ENCODE results near the gene PALMD. TPM values are rescaled to one million over a fixed set of nuclear protein-coding genes. Genes with fewer than 3 reads are reported as not detected.

PALMD gene
- total RNA-seq, 2 experiments from 2014 or later: not detected

DNA sequence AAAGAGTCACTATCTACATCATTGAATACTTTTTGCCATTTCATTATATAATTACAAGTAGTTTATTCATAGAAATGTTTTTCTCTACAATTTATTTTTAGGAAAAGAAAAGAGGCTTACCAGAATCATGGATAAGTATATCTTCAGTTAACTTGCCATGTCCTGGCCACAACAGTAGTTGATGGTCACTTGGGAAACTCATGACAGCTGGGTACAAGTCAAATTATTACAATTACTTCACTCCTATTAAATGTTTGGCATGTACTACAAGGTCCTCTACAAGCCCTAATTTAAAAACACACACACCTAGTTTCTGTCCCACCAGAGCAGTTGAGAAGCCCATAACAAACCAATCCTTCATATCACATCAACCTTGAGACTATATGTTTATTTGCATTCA lies 29.4 kb downstream of the PALMD start:
- ChIA-PET CTCF (no interaction called here), POLR2A (no interaction called here)
- H3K4me1 Mint-ChIP-seq (ENCODE audit: low read depth): no peaks in the 10 kb centered on the region
- H3K27me3 Mint-ChIP-seq: peaks cover 18% of the 10 kb centered on the region
- no peaks in the 10 kb centered on the region for H3K9me3 Mint-ChIP-seq
- no peak for DNase-seq
- H3K4me3 Mint-ChIP-seq: no peak overlapping the region
- intact Hi-C loops (cut with micrococcal nuclease): no loop called here
- no peak overlapping the region for H3K27ac Mint-ChIP-seq
- no peaks in the 10 kb centered on the region for H3K36me3 Mint-ChIP-seq (ENCODE audit: low read depth)
- no peak for ATAC-seq
- no peak for TF ChIP-seq CTCF (IDR thresholded peaks at IDR 0.05)

GRCh38 chr1:99675994-99676393 lies 30.1 kb downstream of the PALMD start:
- ATAC-seq: no peak
- POLR2A ChIA-PET: no interaction called here
- Mint-ChIP-seq H3K27ac (no peak overlapping the region), H3K27me3 (peaks cover 18% of the 10 kb centered on the region), H3K4me3 (no peak overlapping the region), H3K4me1 (ENCODE audit: low read depth) (no peaks in the 10 kb centered on the region), H3K36me3 (ENCODE audit: low read depth) (no peaks in the 10 kb centered on the region), H3K9me3 (no peaks in the 10 kb centered on the region)
- CTCF ChIA-PET: no interaction called here
- intact Hi-C loops (cut with micrococcal nuclease): no loop called here
- DNase-seq: no peak
- TF ChIP-seq CTCF (IDR thresholded peaks at IDR 0.05): no peak

GRCh38 chr1:99676876-99677275 lies 31.0 kb downstream of the PALMD start:
- CTCF ChIA-PET: no interaction called here
- Mint-ChIP-seq H3K4me1 (ENCODE audit: low read depth) (no peaks in the 10 kb centered on the region), H3K4me3 (no peak overlapping the region), H3K36me3 (ENCODE audit: low read depth) (no peaks in the 10 kb centered on the region), H3K9me3 (no peaks in the 10 kb centered on the region), H3K27ac (no peak overlapping the region), H3K27me3 (peaks cover 17% of the 10 kb centered on the region)
- no peak for TF ChIP-seq CTCF (IDR thresholded peaks at IDR 0.05)
- POLR2A ChIA-PET: no interaction called here
- intact Hi-C loops (cut with micrococcal nuclease): no loop called here
- no peak for DNase-seq
- ATAC-seq: no peak

- ATAC-seq: no peak
- H3K4me3 Mint-ChIP-seq: no peak overlapping the region
- intact Hi-C loops (cut with micrococcal nuclease): no loop called here
- no peaks in the 10 kb centered on the region for H3K36me3 Mint-ChIP-seq (ENCODE audit: low read depth)
- no peaks in the 10 kb centered on the region for H3K4me1 Mint-ChIP-seq (ENCODE audit: low read depth)
- no peak overlapping the region for H3K27ac Mint-ChIP-seq
- ChIA-PET POLR2A (no interaction called here), CTCF (no interaction called here)
- H3K9me3 Mint-ChIP-seq: no peaks in the 10 kb centered on the region
- peaks cover 13% of the 10 kb centered on the region for H3K27me3 Mint-ChIP-seq
- TF ChIP-seq CTCF (IDR thresholded peaks at IDR 0.05): no peak
- no peak for DNase-seq
Measured at GRCh38 chr1:99677416-99677815, 31.5 kb downstream of the PALMD start.

DNA sequence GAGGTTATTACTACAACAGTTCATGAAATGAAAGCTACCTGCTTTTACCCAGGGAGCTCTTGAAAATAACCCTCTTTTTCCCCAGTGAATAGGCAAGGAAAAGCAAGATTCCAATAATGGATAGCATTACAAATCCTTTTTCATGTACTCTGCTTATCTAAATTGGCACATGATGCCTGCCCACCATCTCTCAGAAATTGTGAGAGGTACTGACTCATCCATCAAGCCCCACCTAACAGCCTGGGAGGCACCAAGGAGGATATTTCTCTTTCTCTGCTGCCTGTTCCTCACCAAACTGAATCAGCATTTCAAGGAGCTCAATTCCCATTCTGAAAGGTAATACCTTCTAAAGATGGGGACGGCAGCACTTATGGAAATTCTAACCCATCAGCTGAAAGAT lies 34.4 kb downstream of the PALMD start:
- H3K27ac Mint-ChIP-seq: no peak overlapping the region
- H3K27me3 Mint-ChIP-seq: no peaks in the 10 kb centered on the region
- no peaks in the 10 kb centered on the region for H3K36me3 Mint-ChIP-seq (ENCODE audit: low read depth)
- POLR2A ChIA-PET: no interaction called here
- H3K4me3 Mint-ChIP-seq: no peak overlapping the region
- intact Hi-C loops (cut with micrococcal nuclease): loop anchor here (10.0 kb wide), 1 partner anchor 495 kb away; no protein-coding TSS in a partner anchor
- DNase-seq: no peak
- H3K9me3 Mint-ChIP-seq: no peaks in the 10 kb centered on the region
- no peak for TF ChIP-seq CTCF (IDR thresholded peaks at IDR 0.05)
- no peaks in the 10 kb centered on the region for H3K4me1 Mint-ChIP-seq (ENCODE audit: low read depth)
- ATAC-seq: no peak
- CTCF ChIA-PET: interaction anchor here (0.9 to 1.7 kb wide), 2 partner anchors 11 to 49 kb away, joined by 3 to 4 read pairs; no protein-coding TSS in a partner anchor
